HG02571 (cell line): ENCODE results near the gene SCYL1.

Experiments used
- ATAC-seq: cut with Tn5 transposase; IDR thresholded peaks from one replicate; pipeline ENCODE4 v1.9.1; 2021; ENCODE audit warnings: mild to moderate bottlenecking, moderate library complexity; ENCODE audit not compliant: unreplicated experiment

SCYL1 gene

DNA sequence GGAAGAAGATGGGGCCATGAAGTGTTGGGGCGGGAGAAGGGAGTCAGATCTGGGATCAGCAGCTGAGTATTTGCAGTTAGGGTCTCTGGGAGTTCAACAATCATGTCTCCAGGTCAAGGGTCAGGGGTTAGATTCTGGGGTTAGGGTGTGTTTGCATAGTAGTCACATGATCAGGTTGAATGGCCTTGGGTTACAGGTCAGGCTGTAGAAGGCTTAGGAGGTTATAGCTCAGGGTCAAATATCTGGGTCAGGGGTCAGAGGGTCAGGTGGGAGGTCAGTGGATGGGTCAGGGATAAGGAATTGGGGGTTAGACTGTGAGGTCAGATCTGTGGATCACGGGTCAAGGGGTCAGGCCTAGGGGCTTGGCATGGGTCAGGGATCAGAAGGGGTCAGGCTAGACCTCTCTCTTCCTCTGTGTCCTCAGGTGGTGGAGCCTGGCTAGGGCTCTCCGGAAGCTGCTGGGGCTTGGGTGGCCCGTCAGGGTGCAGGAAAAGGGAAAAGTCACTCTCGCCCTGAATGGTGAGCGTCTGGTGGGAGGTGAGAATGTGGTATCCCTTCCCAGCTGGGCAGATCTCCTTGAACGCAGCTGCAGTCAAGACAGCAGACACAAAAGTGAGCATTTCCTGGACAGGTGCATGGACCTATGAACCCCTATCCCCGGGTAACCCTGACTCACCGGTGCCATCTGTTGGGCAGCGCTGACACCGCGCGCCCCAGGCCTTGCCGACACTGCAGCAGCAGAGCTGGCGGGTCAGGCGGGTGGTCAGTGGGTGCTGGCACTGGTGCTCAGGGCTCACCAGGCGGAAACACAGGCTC, 26.9 kb downstream of the SCYL1 start:
- no peak for ATAC-seq

DNA sequence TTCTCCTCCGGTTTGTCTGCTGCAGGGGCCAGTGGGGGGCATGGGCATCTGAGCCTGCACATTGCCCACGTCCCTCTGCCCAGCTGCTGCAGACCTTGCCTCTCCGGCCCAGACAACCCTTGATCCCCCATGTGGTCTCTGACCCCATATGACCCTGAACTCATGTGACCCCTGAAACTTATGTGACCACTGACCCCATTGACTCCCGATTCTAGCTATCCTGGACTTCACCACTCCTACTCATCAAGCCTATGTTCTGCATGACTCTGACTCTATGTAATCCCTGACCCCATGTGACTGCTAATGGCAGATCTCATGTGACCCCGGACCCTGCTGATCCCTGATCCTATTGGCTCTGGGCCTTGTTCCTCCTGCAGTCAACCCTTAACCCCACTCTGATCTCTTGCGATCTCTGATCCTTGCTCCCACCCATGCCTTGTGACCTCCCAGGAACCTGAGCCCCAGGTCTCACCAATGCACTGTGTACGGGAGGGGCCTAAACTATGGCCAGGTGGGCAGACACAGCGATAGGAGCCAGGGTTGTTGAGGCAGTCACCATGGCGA, 27.6 kb downstream of the SCYL1 start:
- ATAC-seq: no peak

DNA sequence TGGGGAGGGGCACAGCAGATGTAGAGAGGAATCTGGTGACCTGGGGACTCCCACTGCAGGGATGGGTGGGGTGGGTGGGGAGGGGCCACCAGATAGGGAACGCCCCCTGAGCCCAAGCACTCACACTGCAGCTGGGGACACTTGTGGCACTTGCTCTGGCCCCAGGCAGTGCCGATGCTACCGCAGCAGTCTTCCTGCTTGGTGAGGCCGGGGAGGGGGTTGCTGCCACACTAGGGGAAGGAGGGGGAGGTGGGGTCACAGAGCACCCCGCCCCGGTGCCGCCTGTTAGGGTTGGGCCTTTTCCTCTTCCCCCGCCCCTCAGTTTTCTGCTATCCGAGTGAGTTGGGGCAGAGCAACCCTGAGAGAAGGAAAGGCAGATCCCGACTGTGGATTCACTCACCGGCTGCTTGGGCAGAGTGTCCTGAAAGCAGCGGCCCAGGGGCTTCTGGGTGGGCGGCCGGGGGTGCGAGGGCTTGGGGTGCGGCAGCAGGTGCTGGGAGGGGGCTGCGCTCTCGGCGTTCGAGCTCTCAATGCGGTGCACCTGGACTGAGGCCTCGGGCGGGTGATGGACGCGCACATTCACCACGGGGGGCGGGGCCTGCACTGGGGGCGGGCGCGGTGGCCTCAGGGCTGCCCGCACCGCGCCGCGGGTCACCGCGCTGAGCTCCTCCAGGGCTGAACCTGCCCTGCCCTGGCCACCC, 28.6 kb downstream of the SCYL1 start:
- ATAC-seq: no peak

DNA sequence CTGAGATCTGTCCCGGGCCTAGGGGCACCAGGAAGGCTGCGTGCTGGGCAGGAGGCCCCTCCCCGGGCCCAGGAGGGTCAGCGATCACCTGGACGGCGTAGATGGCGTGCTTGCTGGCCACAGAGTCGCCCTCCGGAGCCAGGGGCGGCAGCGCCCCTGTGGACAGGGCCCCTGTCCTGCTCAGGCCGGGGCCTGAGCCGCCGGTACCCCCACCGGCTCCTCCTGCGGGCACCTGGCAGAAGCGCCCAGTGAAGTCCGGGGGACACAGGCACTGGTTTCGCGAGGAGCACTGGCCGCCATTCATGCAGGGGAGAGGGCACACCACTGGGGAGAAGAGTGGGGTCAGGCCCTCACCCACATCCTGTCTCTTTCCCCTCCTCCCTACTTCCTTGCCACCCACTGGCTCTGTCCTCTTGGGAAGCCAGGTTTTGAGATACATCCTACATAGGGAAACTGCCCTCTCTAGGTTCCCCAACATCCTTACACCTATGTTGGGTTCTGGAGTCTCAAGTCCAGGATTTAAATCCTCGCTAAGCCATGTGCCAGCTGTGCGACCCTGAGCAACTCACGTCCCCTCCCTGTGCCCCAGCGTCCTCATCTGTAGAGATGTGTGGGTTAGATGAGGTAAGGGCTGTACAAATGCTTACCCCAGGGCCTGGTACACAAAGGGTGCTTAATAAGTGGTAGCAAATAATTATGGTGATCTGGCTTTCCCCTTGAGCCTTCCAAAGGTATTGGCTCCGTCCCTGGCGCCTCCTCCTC, 29.4 kb downstream of the SCYL1 start:
- ATAC-seq: no peak

DNA sequence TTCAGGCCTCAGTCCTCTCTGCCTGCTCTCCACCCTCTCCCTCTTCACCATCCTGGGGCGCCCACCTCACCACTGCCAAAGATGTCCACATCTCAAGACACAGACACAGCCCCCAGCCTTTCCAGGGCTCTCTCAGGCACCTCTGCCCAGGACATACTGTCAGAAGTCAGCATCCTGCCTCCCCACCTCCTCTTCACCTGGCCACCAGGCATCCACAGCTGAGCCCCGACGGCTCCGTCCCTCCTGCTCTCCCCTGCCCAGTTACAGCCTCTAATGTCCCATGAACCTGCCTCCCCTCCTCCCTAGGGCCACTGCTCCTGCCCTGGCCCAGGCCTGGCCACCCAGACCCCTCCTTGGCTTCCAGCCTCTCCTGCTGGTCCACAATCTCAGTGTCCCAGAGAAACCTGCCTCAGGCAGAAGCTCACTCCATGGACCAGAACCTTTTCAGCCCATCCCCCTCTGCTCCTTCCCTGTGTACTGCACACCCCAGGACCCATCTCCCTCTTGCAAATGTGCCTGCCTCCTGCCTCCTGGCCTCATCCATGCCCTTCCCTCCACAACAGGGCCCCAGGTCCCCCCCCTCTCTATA, 30.1 kb downstream of the SCYL1 start:
- no peak for ATAC-seq

DNA sequence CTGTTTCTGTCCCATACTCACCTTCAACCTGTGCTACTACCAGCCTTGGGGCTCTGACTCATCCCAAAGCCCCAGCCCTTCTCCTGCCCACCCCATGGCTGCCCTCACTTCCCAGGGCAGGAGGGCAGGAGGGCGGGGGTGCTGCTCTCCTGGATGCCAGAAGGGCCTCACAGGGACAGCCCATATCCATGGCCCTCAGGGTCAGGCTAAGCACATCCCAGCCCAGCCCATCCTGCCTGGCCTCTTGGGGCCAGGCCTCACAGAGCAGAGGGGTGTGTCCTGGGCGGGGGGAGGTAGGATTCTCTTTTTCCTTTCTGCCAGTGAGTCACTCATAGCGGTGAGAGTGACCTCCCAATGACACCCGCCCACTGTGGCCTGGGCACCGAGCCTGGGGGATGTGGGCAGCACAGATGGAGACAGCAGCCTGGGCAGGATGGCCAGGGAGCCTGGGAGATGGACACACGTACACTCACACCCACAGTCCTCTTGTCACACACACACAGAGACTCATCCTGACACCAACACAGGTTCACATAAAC, 30.9 kb downstream of the SCYL1 start:
- no peak for ATAC-seq

DNA sequence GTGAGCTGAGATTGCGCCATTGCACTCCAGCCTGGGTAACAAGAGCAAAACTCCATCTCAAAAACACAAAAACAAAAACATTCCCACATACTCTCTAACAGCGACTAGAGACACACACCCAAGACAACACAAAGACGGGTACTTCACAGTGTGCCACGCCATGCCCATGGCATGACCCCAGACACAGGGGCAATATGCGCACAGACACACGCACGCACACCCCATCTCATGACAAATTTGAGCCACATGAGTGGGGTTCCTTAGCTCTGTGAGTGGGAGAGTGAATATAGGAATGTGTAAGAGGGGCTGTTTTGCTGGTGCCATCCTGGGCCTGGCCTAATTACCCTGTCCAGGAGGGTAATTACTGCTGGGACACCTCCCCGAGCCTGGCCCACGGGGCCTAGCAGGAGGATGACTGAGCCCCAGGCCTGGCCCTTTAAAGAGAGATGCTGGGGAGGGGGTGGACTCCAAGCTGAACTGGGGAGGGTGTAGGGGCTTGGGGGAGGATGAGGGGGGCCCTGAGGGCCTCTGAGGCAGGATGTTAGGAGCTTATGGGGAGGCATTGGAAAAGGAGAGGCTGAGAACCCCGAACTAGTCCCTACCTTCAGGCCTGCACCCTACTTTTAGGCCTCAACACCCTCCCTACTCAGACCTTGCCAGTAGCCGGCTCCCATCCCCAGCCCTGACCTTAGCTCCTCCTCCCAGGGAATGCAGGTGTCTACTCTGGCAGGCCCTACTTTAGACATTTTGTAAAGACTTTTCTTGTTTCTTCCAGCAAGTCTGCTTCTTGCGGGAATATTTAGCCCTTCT, 31.8 kb downstream of the SCYL1 start:
- ATAC-seq: no peak

DNA sequence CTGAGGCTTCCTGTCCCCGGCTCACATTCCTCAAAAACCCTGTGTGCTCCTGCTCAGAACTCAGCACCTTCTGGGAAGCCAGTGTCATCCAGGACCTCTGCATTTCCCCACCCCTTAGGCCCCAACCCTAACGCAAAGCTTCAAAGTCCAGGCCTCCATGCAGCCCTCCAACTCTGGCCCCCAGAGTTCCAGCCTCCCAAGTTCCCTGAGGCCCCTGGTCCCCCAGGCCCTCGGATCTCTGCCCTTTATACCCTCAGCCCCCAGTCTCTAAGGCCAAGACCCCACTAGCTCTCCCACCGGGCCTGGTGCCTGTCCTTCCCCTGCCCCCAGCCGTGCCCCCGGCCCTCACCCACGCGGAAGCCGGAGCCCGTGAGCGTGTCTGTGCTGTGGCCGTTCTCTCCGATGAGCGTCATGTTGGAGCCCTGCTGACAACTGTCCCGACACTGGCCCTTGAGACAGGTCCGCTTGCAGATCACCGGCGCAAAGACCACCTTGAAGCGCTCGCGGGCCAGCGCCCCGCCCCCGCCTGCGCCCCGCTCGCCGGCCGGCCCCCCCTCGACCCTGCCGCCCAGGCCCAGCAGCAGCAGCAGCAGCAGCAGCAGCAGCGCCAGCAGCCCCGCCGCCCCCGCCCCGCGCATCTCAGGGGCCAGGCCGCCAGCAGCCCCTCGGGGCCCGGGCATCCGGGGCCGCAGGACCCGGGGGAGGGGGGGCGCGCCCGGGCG, 32.6 kb downstream of the SCYL1 start:
- ATAC-seq: no peak

DNA sequence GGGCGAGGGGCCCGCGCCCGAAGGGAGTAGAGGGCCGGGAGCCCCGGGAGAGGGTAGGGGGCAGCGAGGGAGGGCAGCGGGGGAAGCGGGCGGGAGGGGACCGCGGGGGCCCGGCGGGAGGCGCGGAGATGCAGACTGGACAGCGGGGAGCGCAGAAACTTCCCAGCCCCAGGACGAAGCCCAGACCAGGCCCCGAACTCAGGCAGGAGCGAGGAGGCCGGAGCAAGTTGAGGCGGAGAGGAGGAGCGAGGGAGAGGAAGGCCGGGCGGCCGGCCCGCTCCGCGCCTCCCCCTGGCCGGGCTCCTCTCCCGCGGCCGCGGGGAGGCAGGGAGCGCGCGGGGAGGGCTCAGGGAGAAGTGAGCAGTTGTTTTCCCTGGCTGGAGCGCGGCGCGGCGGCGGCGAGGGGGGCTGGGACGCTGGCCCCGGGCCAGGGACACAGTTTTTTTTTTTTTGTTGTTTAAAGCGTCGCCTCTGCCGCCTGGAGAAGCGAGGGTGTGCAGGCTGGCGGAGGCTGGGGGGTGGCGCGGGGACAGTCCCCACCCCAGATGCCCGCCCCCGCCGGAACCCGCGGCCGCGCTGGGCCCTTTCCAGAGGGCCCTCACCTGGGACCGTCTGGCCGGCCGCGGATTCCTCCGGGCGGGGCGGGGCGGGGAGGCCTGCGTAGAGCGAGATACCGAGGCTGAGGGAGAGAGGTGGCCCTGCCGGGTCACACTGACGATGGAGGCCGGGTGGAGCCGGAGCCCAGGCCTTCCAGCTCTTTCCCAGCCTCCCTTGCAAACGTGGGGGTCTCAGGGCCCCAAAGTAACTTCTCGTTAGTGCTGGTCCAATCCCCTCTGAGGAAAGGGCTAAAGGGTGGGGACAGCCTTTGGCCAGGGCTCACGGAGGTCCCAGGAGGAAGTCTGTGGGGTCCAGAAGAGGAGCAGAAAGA, 33.4 kb downstream of the SCYL1 start, which contains the start of gene LTBP3:
TSS of gene LTBP3 (minus strand) at position 358 of the 928 bp plus-strand sequence. CDS start 400 bp downstream, outside the sequence.
- ATAC-seq: no peak

DNA sequence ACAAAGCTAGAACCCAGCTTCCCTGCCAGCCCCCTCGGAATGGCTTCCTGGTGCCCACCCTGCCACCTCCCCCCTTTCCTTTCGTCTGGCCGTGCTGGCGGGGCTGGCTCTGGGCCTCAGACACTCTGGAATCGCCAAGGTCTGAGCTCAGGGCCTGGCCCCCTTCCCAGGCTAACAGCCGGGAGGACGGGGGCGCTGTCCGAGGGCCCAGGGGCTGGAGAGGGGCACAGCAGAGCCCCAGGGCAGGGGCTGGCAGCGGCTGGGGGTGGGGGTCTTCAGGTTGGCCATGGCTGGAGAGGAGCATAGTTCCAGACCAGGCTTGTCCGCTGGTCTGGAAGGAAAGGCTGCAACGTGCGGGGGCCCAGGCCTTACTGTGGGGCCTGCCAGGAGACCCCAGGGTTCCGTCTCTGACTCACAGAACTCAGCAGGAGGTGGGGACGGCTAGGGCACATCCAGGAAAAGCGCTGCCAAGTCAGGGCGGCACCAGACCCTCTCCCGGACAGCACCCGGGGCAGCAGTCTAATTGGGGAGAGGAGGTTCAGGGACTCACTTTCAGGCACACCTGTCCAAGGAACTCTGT, 34.1 kb downstream of the SCYL1 start:
- no peak for ATAC-seq

DNA sequence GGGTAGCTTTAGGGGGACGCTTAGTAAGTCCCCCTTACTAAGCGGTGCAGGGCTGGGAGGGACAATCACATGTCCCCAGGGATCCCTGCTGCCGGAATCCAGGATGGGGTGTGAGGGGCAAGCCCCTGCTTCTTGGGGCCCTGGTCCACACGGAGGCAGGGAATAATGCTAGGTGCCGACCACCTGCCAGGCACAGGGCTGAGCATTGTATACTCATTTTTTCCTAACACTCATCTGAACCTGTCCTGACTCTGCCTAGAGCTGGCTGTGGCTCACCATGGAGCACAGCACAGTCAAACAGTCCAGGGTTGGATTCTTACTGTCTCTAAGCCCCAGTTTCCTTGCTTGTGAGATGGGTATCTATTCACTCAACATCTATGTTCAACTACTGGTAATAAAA, 34.7 kb downstream of the SCYL1 start:
- ATAC-seq: no peak

DNA sequence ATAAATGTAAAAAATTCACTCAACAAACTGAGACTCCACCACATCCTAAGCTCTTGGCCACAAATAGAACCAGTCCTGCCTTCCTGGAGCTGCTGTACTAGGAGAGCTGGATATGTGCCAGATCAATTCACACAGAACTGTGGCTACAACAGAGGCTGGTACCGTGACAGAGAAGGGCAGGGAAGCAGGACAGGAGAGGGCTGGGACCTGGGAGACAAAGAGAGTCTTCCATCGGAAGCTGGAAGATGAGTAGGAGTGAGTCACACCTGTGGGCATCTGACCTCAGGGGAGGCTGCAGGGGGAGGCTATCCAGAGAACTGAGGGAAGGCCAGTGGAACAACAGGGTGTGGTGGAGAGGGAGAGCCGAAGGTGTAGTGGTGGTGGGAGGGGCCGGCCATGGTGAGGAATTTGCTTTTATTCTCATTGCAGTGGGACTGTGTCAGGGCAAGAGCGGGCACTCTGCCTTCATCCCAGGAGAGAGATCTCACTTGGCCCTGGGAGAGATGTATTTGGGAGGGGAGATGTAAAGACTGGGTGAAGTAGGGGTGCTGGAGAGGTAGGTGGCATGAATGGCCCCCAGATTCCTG, 35.2 kb downstream of the SCYL1 start:
- no peak for ATAC-seq

DNA sequence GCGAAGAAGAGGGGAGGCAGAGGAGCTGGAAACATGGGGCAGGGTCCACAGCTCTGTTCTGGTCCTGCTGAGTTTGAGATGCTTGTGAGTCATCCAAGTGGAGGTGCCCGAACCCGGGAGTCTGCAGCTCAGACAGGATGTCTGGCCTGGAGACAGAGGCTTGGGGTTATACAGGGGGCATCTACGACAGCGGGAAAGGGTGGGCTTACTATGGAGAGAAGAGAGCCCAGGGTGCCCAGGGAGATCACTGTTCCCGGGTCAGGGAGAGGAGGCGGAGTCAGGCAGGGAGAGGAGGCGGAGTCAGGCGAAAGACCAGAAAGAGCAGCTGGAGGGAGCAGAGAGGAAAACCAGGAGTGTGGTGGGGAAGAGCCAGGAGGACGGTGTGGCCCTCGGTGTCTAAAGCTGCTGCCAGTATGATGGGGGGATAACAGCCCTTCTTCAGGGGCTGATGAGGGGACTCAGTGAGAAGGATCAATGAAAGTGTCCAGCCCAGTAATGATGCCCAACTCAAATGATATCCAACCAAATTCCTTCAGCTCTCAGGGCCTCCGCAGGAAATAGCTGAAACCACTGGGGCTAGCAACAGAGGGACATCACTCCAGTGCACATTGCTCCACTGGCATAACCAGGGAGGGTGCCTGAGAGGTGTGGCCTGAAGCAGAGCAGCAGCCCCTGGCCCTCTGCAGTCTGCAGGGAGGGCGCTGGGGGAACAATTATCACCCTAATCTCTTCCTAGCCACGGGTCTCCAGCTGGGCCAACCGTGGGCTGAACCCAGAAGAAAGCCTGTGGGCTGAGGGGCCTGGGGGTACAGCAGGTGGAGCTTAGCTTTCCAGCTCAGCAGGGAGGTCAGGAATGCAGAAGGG, 35.9 kb downstream of the SCYL1 start:
- no peak for ATAC-seq

DNA sequence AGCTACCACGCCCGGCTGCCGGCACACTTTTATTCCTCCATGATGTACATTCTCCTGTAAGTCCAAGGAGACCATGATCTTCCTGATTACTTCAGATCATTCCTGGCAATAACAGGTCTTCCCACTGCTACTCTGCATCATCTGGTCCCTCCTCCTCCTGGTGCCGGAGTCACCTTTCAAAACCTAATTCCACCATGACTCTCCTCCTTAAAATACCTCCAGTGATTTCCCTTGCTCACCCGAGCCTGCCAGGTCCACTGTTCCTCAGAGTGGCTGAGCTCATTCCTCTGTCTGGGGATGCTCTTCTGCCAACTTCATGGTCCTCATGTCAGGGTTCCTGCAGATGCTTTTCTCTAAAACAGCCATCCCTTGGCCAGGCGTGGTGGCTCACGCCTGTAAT, 37.1 kb downstream of the SCYL1 start:
- no peak for ATAC-seq

DNA sequence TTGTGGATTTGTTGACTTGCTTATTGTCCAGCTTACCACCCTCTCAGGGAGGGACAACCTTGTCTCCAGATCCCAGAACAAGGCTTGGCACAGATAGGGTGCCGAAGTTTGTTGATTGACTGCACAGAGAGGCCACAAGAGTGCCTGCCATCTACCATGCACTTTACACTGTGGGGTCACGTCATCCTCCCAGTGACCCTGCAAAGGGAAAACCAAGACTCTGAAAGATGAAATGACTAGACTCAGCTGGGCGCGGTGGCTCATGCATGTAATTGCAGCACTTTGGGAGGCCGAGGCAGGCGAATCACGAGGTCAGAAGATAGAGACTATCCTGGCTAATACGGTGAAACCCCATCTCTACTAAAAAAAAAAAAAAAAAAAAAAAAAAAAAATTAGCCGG, 37.9 kb downstream of the SCYL1 start:
- no peak for ATAC-seq

DNA sequence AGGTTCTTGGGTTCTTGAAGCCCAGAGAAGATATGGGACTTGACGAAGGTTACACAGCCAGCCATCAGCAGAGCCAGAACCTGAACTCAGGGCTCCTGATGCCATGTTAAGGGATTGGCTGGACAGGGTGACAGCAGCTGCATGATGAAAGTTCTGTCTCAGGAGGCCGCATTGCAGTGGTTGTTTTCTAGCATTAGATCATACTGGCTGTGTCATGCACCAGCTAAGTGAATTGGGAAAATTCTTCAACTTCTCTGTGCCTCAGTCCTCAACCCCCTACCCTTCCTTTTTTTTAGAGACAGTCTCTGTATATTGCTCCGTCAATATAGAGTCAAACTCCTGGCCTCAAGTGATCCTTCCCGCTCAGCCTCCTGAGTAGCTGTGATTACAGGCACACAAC, 38.7 kb downstream of the SCYL1 start:
- ATAC-seq: no peak
